PC-9 (cell line): ENCODE results near the gene MSLN. TPM values are rescaled to one million over a fixed set of nuclear protein-coding genes. Genes with fewer than 3 reads are reported as not detected.

Experiments used
- BruUV-seq: library from RNA; stranded (reverse); fragments of 400-500 nt; replicated peaks from 2 replicates; lab custom pipeline; 2021; lab: Mats Ljungman, UMichigan
- CTCF ChIA-PET: fragments of 300-600 bp; sonication (Branson Sonifier 250); formaldehyde crosslinking; loops from one replicate; lab custom pipeline; 2022; ENCODE audit warnings: antibody characterized with exemption; lab: Charles Lee
- POLR2A ChIA-PET: fragments of 300-600 bp; sonication (Branson Sonifier 250); formaldehyde crosslinking; loops from one replicate; lab custom pipeline; 2022; ENCODE audit warnings: antibody characterized with exemption; ENCODE audit not compliant: unreplicated experiment; lab: Charles Lee
- DNase-seq, 2 experiments: peaks; one replicate each; pipeline versions ENCODE4 v3.0.0 to v3.0.0-alpha.2; 2015 to 2022; ENCODE audit warnings: mixed read lengths in 1 of 2
- H2AFZ ChIP-seq: fragments of 200-600 bp; sonication (generic); 2 replicates; pipeline ENCODE4 v1.8.1; 2017; ENCODE audit warnings: antibody characterized with exemption
- H3F3A ChIP-seq: fragments of 200-600 bp; sonication (generic); 2 replicates; pipeline ENCODE4 v1.8.1; 2017; ENCODE audit warnings: antibody characterized with exemption, mild to moderate bottlenecking, low read depth; ENCODE audit not compliant: insufficient read depth
- H3K27ac ChIP-seq: fragments of 200-600 bp; sonication (generic); 2 replicates; pipeline ENCODE4 v1.6.1; 2016; ENCODE audit warnings: mixed run types
- H3K27me3 ChIP-seq: fragments of 200-600 bp; sonication (generic); 2 replicates; pipeline ENCODE4 v1.6.1; 2016; ENCODE audit warnings: low read depth, mixed run types; ENCODE audit not compliant: insufficient read depth
- H3K36me3 ChIP-seq: fragments of 200-600 bp; sonication (generic); 2 replicates; pipeline ENCODE4 v1.6.1; 2016; ENCODE audit warnings: low read depth, mixed run types
- H3K4me1 ChIP-seq: fragments of 200-600 bp; sonication (generic); replicated peaks from 2 replicates; pipeline ENCODE4 v1.6.1; 2016; ENCODE audit warnings: mixed run types; ENCODE audit not compliant: insufficient read depth
- H3K4me2 ChIP-seq: fragments of 200-600 bp; sonication (generic); 2 replicates; pipeline ENCODE4 v1.6.1; 2017; ENCODE audit warnings: mixed run types
- H3K4me3 ChIP-seq: fragments of 200-600 bp; sonication (generic); 2 replicates; pipeline ENCODE4 v1.6.1; 2016; ENCODE audit warnings: mixed run types
- H3K79me2 ChIP-seq: fragments of 200-600 bp; sonication (generic); 2 replicates; pipeline ENCODE4 v1.6.1; 2017; ENCODE audit warnings: low read depth, mixed run types
- H3K9me2 ChIP-seq: fragments of 200-600 bp; sonication (generic); 2 replicates; pipeline ENCODE4 v1.8.1; 2017; ENCODE audit warnings: mild to moderate bottlenecking; ENCODE audit not compliant: insufficient read depth
- H3K9me3 ChIP-seq: fragments of 200-600 bp; sonication (generic); 2 replicates; pipeline ENCODE4 v1.8.1; 2016; ENCODE audit warnings: low read depth; ENCODE audit not compliant: insufficient read depth
- H4K20me1 ChIP-seq: fragments of 200-600 bp; sonication (generic); 2 replicates; pipeline ENCODE4 v1.8.1; 2017; ENCODE audit not compliant: insufficient read depth
- CTCF ChIP-seq: fragments of 200-600 bp; sonication (generic); conservative IDR thresholded peaks from 2 replicates; pipeline ENCODE4 v1.6.1; 2017; ENCODE audit warnings: mixed run types, antibody characterized with exemption, mild to moderate bottlenecking, moderate library complexity
- EZH2 ChIP-seq: fragments of 200-600 bp; sonication (generic); IDR thresholded peaks from 2 replicates; pipeline ENCODE4 v1.8.0; 2017; ENCODE audit warnings: antibody characterized with exemption, low read depth
- intact Hi-C: fragments of 100-400 bp; cut with micrococcal nuclease; formaldehyde crosslinking; loops from one replicate; pipeline ENCODE4 v1.10.0; 2022; ENCODE audit not compliant: unreplicated experiment
- total RNA-seq: library from RNA; stranded (reverse); gene quantifications from 2 replicates; pipeline ENCODE4 v1.2.3, GENCODE V29; 2021

The MSLN gene
- total RNA-seq, 1 experiment from 2014 or later, result 59.9 TPM

- Histone ChIP-seq H3K4me2 (peak overlapping the region; percentile 94), H2AFZ (no peak overlapping the region), H3F3A (peaks cover 31% of the 10 kb centered on the region; the same call in 1 of the 2 replicates), H3K9me2 (no peaks in the 10 kb centered on the region), H3K27me3 (no peaks in the 10 kb centered on the region), H3K4me1 (peaks cover 35% of the 10 kb centered on the region), H4K20me1 (peaks cover 12% of the 10 kb centered on the region; the same call in 1 of the 2 replicates), H3K79me2 (peaks cover 8% of the 10 kb centered on the region), H3K4me3 (peak overlapping the region; percentile 98), H3K27ac (peak overlapping the region; percentile 55; the same call in 1 of the 2 replicates), H3K9me3 (no peaks in the 10 kb centered on the region), H3K36me3 (no peaks in the 10 kb centered on the region)
- BruUV-seq, result no TSS peak
- DNase-seq, result peak in 1 of 2 experiments; percentile 43
- intact Hi-C loops, result loop anchor here (2.0 kb wide), 1 partner anchor 65 kb away; no protein-coding TSS in a partner anchor
- ChIA-PET CTCF (interaction anchor here (0.5 to 1.1 kb wide), 6 partner anchors 15 to 350 kb away, joined by 3 to 11 read pairs (median 4); partner anchors contain the start of genes MRPL28 and STUB1), POLR2A (interaction anchor here (0.5 to 1.0 kb wide), 5 partner anchors 8 to 154 kb away, joined by 4 to 9 read pairs (median 5); partner anchors contain the start of genes CIAO3 and METTL26)
- TF ChIP-seq CTCF (no peak), EZH2 (no peak)
Observed at GRCh38 chr16:719815-720446, 40.6 kb upstream of the MSLN start.

GRCh38 chr16:720447-720989, 40.0 kb upstream of the MSLN start:
- intact Hi-C loops, result loop anchor here (2.0 kb wide), 1 partner anchor 64 kb away; no protein-coding TSS in a partner anchor
- Histone ChIP-seq H3K9me3 (no peaks in the 10 kb centered on the region), H2AFZ (peak overlapping the region; percentile 75), H3F3A (peaks cover 36% of the 10 kb centered on the region), H3K27ac (peak overlapping the region; percentile 55), H3K4me3 (peak overlapping the region; percentile 98), H3K9me2 (no peaks in the 10 kb centered on the region), H3K4me1 (peaks cover 35% of the 10 kb centered on the region), H3K27me3 (no peaks in the 10 kb centered on the region), H4K20me1 (peaks cover 12% of the 10 kb centered on the region; the same call in 1 of the 2 replicates), H3K79me2 (peaks cover 8% of the 10 kb centered on the region), H3K36me3 (no peaks in the 10 kb centered on the region), H3K4me2 (peak overlapping the region; percentile 94)
- BruUV-seq, result TSS peak; percentile 36
- ChIA-PET POLR2A (interaction anchor here (0.5 to 1.0 kb wide), 5 partner anchors 8 to 154 kb away, joined by 4 to 9 read pairs (median 5); partner anchors contain the start of genes CIAO3 and METTL26), CTCF (interaction anchor here (0.5 to 0.6 kb wide), 3 partner anchors 40 to 350 kb away, joined by 3 to 11 read pairs (median 4); partner anchors contain the start of genes MRPL28 and STUB1)
- peak in 1 of 2 experiments; percentile 55 for DNase-seq
- no peak for TF ChIP-seq EZH2
- TF ChIP-seq CTCF, result peak; percentile 20; the same call in 1 of the 2 replicates
